Measurements from ENCODE around the gene USP11.

DNA sequence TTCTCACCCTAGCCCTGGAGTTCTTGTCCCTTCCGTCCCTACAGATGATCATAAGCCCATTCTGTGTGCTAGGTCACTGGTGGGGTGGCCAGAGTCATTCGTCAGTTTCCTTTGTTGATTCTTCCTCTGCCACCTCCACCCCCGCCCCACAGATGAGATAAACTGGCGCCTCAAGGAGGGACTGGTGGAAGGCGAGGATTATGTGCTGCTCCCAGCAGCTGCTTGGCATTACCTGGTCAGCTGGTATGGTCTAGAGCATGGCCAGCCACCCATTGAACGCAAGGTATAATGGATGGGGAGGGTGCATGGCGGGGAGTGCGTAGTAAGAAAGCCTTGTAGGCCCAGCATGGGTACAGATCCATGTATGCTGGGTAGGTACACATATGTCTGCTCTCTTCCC is 6.4 kb downstream of the USP11 start:
- TF ChIP-seq POLR2A (IDR thresholded peaks at IDR 0.05), result no peak
- TF ChIP-seq, protein P1, sequence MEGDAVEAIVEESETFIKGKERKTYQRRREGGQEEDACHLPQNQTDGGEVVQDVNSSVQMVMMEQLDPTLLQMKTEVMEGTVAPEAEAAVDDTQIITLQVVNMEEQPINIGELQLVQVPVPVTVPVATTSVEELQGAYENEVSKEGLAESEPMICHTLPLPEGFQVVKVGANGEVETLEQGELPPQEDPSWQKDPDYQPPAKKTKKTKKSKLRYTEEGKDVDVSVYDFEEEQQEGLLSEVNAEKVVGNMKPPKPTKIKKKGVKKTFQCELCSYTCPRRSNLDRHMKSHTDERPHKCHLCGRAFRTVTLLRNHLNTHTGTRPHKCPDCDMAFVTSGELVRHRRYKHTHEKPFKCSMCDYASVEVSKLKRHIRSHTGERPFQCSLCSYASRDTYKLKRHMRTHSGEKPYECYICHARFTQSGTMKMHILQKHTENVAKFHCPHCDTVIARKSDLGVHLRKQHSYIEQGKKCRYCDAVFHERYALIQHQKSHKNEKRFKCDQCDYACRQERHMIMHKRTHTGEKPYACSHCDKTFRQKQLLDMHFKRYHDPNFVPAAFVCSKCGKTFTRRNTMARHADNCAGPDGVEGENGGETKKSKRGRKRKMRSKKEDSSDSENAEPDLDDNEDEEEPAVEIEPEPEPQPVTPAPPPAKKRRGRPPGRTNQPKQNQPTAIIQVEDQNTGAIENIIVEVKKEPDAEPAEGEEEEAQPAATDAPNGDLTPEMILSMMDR (IDR thresholded peaks at IDR 0.05), result no peak
- no peak for TF ChIP-seq POLR2AphosphoS5 (IDR thresholded peaks at IDR 0.05)
- TF ChIP-seq EP300 (IDR thresholded peaks at IDR 0.05), result no peak

Data from upper lobe of left lung (tissue), 4 donors.